Thyroid gland (tissue), 4 donors: ENCODE results near the gene SLC5A3. TPM values are rescaled to one million over a fixed set of nuclear protein-coding genes. Genes with fewer than 3 reads are reported as not detected.

Experiments used
- DNase-seq, 2 donors: peaks; one replicate each; pipeline ENCODE4 v3.0.0-alpha.2; 2019
- H3K27ac ChIP-seq, 3 donors: fragments of 200-600 bp; sonication (generic); 1 replicate in 2 of 3; 2 replicates in 1 of 3; pipeline ENCODE4 v1.5.1; 2016 to 2019; ENCODE audit warnings: mild to moderate bottlenecking in 1 of 3, moderate library complexity in 1 of 3
- H3K27me3 ChIP-seq: fragments of 200-600 bp; sonication (generic); one replicate; pipeline ENCODE4 v1.5.1; 2019
- H3K36me3 ChIP-seq, 2 donors: fragments of 200-600 bp; sonication (generic); one replicate each; pipeline ENCODE4 v1.5.1; 2016 to 2019
- H3K4me1 ChIP-seq, 2 donors: fragments of 200-600 bp; sonication (generic); one replicate each; pipeline ENCODE4 v1.5.1; 2017 to 2019
- H3K4me3 ChIP-seq, 3 donors: fragments of 200-600 bp; sonication (generic); replicated peaks in 1 of 3; 1 replicate in 2 of 3; 2 replicates in 1 of 3; pipeline ENCODE4 v1.5.1; 2016; ENCODE audit warnings: mild to moderate bottlenecking in 1 of 3
- H3K9me3 ChIP-seq: fragments of 200-600 bp; sonication (generic); one replicate; pipeline ENCODE4 v1.5.1; 2017
- CTCF ChIP-seq, 6 experiments: fragments of 200-600 bp in 3 of 6; fragments of 450-650 bp in 3 of 6; sonication (generic) in 3 of 6; IDR thresholded peaks; one replicate each; pipeline ENCODE4 v1.5.1; 2016 to 2019; ENCODE audit warnings: antibody characterized with exemption in 6 of 6, mild to moderate bottlenecking in 2 of 6, inconsistent platforms in 1 of 6, moderate library complexity in 1 of 6
- POLR2A ChIP-seq, 2 donors: fragments of 450-650 bp; IDR thresholded peaks; one replicate each; pipeline ENCODE4 v1.6.1; 2017; ENCODE audit warnings: antibody characterized with exemption in 2 of 2, mild to moderate bottlenecking in 2 of 2, moderate library complexity in 1 of 2
- WGBS, 2 donors: methylation state at CpG; one replicate each; pipeline ENCODE4 v1.1.5; 2017; 5-methylcytosine and 5-hydroxymethylcytosine counted together
- intact Hi-C: fragments of 100-400 bp; cut with DNase I; formaldehyde crosslinking; loops from one replicate; pipeline ENCODE4 v1.15.1; 2023
- total RNA-seq, 4 donors: library from RNA; depleted of rRNA; stranded (reverse); fragments of >200 nt; gene quantifications; one replicate each; pipeline ENCODE4 v1.2.3, GENCODE V29; 2016

Gene SLC5A3
- total RNA-seq, 4 donors from 2014 or later = 125 to 171 (median 161) TPM

GRCh38 chr21:34074283-34075090, 1.1 kb downstream of the SLC5A3 start:
- peaks cover 15 to 23% of the 10 kb centered on the region in 2 donors for H3K4me1 ChIP-seq
- H3K36me3 ChIP-seq = no peaks in the 10 kb centered on the region
- H3K4me3 ChIP-seq = peak overlapping the region; percentile 45 to 61 (median 53)
- H3K27me3 ChIP-seq = no peaks in the 10 kb centered on the region
- WGBS, 2 donors = 6 to 11% methylated on average over 32 of the region's 32 CpGs
- peak; percentile 40 to 42 for DNase-seq
- intact Hi-C loops = loop anchor here (10.0 kb wide), 1 partner anchor 160 kb away; the partner anchor contains the start of gene ATP5PO
- TF ChIP-seq CTCF (IDR thresholded peaks at IDR 0.05) = peak in 1 of 6 experiments; percentile 46
- peak in 1 of 2 donors; percentile 49 for TF ChIP-seq POLR2A (IDR thresholded peaks at IDR 0.05)
- H3K9me3 ChIP-seq = no peaks in the 10 kb centered on the region
- peak overlapping the region; percentile 86 to 100 (median 89) for H3K27ac ChIP-seq

GRCh38 chr21:34075091-34075425, 1.7 kb downstream of the SLC5A3 start:
- no peak for DNase-seq
- intact Hi-C loops = loop anchor here (10.0 kb wide), 1 partner anchor 160 kb away; the partner anchor contains the start of gene ATP5PO
- 20 to 40% methylated on average over 2 of the region's 2 CpGs for WGBS, 2 donors
- H3K4me3 ChIP-seq = peak overlapping the region; percentile 45 to 61 (median 53)
- no peaks in the 10 kb centered on the region for H3K9me3 ChIP-seq
- no peak for TF ChIP-seq CTCF (IDR thresholded peaks at IDR 0.05)
- no peaks in the 10 kb centered on the region for H3K36me3 ChIP-seq
- peaks cover 21 to 29% of the 10 kb centered on the region in 2 donors for H3K4me1 ChIP-seq
- peak overlapping the region; percentile 86 to 100 (median 89) for H3K27ac ChIP-seq
- H3K27me3 ChIP-seq = no peaks in the 10 kb centered on the region

DNA sequence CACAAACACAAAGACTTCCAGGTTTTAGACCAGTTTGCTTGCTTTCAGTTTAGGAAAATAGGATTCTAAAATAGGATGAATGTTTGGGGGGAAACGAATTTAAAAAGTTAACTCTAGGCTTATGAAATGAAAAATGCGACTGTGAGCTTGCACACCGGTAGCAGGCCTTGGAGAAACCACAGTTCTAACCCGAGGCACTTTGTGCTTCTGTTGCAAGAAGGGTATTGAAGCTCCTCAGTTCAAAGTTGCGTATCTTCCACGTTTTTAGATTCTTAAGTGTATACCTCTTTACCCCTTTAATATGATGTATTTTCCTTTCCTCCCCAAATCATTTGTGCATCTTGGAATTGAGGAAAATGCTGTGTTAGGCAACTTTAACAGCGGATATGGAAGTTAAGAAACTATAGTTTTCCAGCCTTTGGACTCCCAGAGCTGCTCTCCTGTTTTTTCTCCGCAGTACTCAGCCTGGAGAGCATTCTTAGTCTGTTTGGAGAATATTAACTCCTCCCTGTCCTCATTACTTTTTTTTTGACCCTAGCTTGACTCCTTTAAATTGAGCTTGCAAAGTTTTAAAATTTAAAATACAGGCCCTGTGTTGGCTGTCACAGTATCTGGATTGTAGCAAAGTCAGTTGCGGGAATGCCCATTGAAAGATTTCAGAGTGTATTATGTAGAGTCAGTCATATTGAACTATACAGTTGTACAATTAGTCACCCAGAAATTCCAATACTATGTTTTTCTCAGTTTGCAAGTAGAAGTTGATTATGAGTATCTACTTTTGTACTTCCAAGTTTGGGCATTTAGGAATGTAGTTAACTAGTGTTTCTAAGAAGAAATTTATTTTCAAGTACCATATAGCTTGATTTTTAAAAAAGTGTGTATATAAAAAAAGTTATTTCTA, 2.6 kb downstream of the SLC5A3 start:
- no peak for DNase-seq
- H3K4me1 ChIP-seq = peaks cover 29 to 37% of the 10 kb centered on the region in 2 donors
- H3K36me3 ChIP-seq = no peaks in the 10 kb centered on the region
- TF ChIP-seq CTCF (IDR thresholded peaks at IDR 0.05) (no peak), POLR2A (IDR thresholded peaks at IDR 0.05) (peak in 1 of 2 donors; percentile 26)
- no peaks in the 10 kb centered on the region for H3K9me3 ChIP-seq
- WGBS, 2 donors = 31 to 41% methylated on average over 9 of the region's 9 CpGs
- intact Hi-C loops = loop anchor here (10.0 kb wide), 1 partner anchor 161 kb away; the partner anchor contains the start of gene ATP5PO
- no peaks in the 10 kb centered on the region for H3K27me3 ChIP-seq
- peak overlapping the region; percentile 86 to 100 (median 89) for H3K27ac ChIP-seq
- peak overlapping the region; percentile 0 to 61 (median 45) for H3K4me3 ChIP-seq

GRCh38 chr21:34076835-34077234, 3.5 kb downstream of the SLC5A3 start:
- no peaks in the 10 kb centered on the region for H3K27me3 ChIP-seq
- H3K4me3 ChIP-seq = no peak overlapping the region
- TF ChIP-seq CTCF (IDR thresholded peaks at IDR 0.05) (no peak), POLR2A (IDR thresholded peaks at IDR 0.05) (peak in 1 of 2 donors; percentile 27)
- H3K4me1 ChIP-seq = peaks cover 33 to 46% of the 10 kb centered on the region in 2 donors
- peak in 1 of 2 donors; percentile 10 for DNase-seq
- 95 to 96% methylated on average over 1 of the region's 1 CpG for WGBS, 2 donors
- intact Hi-C loops = loop anchor here (10.0 kb wide), 1 partner anchor 162 kb away; the partner anchor contains the start of gene ATP5PO
- peak overlapping the region; percentile 86 to 100 (median 89) for H3K27ac ChIP-seq
- no peaks in the 10 kb centered on the region for H3K9me3 ChIP-seq
- no peaks in the 10 kb centered on the region for H3K36me3 ChIP-seq
